ENCODE data around the gene BACH1. TPM values are rescaled to one million over a fixed set of nuclear protein-coding genes. Genes with fewer than 3 reads are reported as not detected.
"Not testable (repeated sequence)": the region's sequence is repeated elsewhere in the genome, so short reads cannot be mapped to it uniquely, and the experiment has no call there.

The BACH1 gene
- 100 to 1,000 TPM in 1 of 6 donors, 10 to 100 TPM in 5; 50.7 to 106 (median 69.3) TPM for polyA plus RNA-seq (ENCODE audit: low read depth in 6 of 6)

DNA sequence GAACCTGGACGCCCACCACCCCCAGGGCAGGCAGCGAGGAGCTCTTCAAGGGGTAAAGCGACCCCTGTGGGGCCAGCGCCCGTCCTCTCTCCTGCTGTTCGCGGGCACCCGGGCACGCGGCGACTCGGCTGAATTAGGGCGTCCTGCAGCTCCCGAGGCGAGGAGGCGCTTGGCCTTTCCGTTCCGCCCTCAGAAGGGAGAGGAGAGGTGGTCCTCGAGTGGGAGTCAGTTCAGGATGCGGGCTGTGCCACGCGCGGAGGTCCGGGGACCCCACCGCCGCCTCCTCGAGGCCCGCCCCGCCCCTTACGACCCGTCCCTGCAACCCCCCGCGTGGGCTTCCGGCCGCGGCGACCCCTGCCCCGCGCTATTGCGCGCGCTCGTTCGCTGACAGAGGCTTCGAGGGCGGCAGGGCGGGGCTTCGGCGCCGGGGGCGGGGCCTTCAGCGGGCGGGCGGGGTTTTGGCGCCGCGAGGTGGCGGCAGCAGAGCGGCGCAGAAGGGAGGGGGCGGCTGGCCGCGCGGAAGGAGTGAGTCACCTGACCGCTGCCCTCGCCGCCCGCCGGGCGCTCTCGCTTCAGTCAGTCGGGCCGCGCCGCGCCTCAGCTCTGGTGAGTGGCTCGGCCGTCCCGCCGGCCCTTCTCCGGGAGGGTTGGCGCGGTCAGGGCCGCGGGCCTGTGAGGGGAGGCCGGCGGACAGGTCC is at the start of gene BACH1:
TSS of gene BACH1 (plus strand) at position 575 of the 698 bp plus-strand sequence. CDS start 22,359 bp downstream, outside the sequence.
- H3K4me1 Mint-ChIP-seq: peaks cover 51 to 70% (median 62%) of the 10 kb centered on the region in 3 donors
- H3K4me3 Mint-ChIP-seq: peak within 1 kb of the TSS; percentile 89 to 98 (median 92)
- no peaks in the 10 kb centered on the region for H3K27me3 Mint-ChIP-seq
- H3K27ac Mint-ChIP-seq: peak within 1 kb of the TSS; percentile 94 to 99 (median 98)
- DNase-seq (peak; percentile 84), ATAC-seq (ENCODE audit: low read depth in 2 of 2) (peak; percentile 44 to 57)
- no peaks in the 10 kb centered on the region for H3K9me3 Mint-ChIP-seq
- H3K36me3 Mint-ChIP-seq: no peaks in the 10 kb centered on the region

DNA sequence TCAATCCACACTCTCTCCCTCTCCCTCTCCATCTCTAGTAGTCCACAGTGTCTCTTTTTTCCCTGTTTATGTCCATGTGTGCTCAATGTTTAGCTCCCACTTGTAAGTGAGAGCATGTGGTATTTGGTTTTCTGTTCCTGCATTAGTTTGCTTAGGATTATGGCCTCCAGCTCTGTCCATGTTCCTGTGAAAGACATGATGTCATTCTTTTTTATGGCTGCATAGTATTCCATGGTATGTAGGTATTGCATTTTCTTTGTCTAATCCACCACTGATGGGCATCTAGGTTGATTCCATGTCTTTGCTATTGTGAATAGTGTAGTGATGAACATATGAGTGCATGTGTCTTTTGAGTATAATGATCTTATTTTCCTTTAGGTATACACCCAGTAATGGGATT is 49.4 kb upstream of the BACH1 start:
- H3K4me1 Mint-ChIP-seq; H3K36me3 Mint-ChIP-seq; DNase-seq; ATAC-seq (ENCODE audit: low read depth in 2 of 2); H3K27me3 Mint-ChIP-seq; H3K4me3 Mint-ChIP-seq: not testable (repeated sequence)
- H3K27ac Mint-ChIP-seq: peak overlapping the region in 2 of 6 donors; percentile 41 to 60
- peaks cover 9 to 21% (median 14%) of the 10 kb centered on the region in 7 donors for H3K9me3 Mint-ChIP-seq

DNA sequence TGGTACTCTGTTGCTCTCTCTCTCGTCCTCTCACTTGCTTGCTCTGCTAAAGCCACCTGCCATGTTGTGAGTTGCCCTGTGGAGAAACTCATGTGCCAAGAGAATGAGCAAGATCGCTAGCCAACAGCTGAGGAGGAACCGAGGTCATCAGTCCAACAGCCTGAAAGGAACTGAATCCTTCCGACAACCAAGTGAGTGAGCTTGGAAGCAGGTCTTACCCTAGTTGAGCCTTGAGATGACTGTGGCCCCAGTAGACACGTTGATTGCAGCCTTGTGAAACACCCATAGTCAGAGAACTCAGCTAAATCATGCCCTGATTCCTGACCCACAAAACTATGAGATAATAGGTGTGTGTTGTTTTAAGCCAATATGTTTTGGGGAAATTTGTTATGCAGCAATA is 48.1 kb upstream of the BACH1 start:
- H3K9me3 Mint-ChIP-seq: peaks cover 9 to 31% (median 20%) of the 10 kb centered on the region in 7 donors
- DNase-seq (no peak), ATAC-seq (ENCODE audit: low read depth in 2 of 2) (no peak)
- no peak overlapping the region for H3K4me3 Mint-ChIP-seq
- H3K36me3 Mint-ChIP-seq: peaks cover 6 to 9% of the 10 kb centered on the region in 2 donors
- no peaks in the 10 kb centered on the region for H3K27me3 Mint-ChIP-seq
- H3K27ac Mint-ChIP-seq: no peak overlapping the region
- H3K4me1 Mint-ChIP-seq: no peaks in the 10 kb centered on the region

DNA sequence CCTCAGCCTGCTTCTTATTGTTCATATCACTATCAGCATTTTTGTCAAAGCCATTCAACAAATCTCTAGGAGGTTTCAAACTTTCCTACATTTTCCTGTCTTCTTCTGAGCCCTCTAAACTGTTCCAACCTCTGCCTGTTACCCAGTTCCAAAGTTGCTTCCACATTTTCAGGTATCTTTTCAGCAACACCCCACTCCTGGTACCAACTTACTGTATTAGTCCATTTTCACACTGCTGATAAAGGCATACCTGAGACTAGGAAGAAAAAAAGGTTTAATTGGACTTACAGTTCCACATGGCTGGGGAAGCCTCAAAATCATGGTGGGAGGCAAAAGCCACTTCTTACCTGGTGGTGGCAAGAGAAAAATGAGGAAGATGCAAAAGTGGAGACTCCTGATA is 44.9 kb upstream of the BACH1 start:
- DNase-seq; H3K27ac Mint-ChIP-seq; ATAC-seq (ENCODE audit: low read depth in 2 of 2); H3K4me1 Mint-ChIP-seq; H3K36me3 Mint-ChIP-seq; H3K27me3 Mint-ChIP-seq: not testable (repeated sequence)
- Mint-ChIP-seq H3K9me3 (peaks cover 9 to 31% (median 24%) of the 10 kb centered on the region in 7 donors), H3K4me3 (peak overlapping the region in 1 of 8 donors; percentile 30)

DNA sequence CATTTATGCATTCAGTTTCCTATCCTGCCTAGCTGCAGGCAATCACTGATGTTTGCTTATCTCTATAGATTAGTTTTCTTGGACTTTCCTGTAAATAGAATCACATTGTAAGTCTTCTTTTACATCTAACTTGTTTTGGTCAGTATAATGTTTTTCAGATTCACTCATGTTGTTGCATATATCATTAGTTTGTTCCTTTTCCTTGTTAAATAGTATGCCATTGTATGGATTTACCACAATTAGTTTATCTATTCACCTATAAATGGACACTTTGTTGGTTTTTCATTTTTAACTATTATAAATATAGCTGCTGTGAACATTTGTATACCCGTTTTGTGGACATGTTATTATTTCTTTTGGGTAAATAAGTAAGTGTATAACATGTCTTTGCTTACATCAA is 44.2 kb upstream of the BACH1 start:
- peaks cover 6 to 31% (median 23%) of the 10 kb centered on the region in 7 donors for H3K9me3 Mint-ChIP-seq
- H3K27me3 Mint-ChIP-seq: no peaks in the 10 kb centered on the region
- no peak overlapping the region for H3K27ac Mint-ChIP-seq
- H3K4me3 Mint-ChIP-seq: no peak overlapping the region
- peaks cover 6 to 9% of the 10 kb centered on the region in 2 donors for H3K36me3 Mint-ChIP-seq
- peaks cover 0 to 5% (median 0%) of the 10 kb centered on the region in 3 donors for H3K4me1 Mint-ChIP-seq
- ATAC-seq (ENCODE audit: low read depth in 2 of 2) (no peak), DNase-seq (no peak)

DNA sequence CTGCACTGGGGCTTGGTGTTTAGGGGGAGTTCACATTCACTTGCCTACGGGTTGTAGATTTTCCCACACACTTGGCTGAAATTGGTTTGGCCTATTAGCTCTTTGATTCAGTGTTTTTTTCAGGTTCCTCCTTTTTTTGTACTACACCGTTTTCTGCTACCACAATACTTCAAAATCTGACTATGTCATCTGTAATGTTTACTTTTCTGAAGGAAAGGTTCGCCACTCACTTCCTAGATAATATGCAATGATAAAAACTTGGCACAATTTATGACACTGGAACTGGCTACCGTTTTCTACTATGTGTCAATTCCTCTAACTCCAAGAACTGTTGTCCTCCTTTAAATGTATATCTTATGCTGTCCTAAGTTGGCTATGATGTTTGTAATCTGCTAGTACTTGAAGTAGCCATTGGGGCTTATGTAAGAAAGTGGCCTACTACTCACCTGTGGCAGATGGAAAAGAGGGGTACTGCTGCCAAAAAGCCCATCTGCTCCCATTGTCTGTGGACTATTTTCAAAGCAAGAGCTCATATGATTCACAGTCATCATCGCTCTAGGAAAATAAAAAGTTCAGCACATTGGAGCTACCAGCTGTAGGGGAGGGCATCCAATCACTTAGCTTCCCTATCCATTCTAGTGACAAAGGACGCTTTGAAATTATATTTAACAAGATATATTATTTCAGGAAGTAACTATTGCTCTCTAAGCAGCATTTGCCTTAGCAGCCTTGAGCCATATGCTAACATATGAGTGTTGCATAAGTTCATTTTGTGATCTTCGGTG is 42.4 kb upstream of the BACH1 start:
- Mint-ChIP-seq H3K27ac (no peak overlapping the region), H3K36me3 (peaks cover 6 to 9% of the 10 kb centered on the region in 2 donors), H3K27me3 (no peaks in the 10 kb centered on the region), H3K9me3 (peaks cover 6 to 31% (median 23%) of the 10 kb centered on the region in 7 donors), H3K4me3 (no peak overlapping the region), H3K4me1 (peaks cover 0 to 5% (median 0%) of the 10 kb centered on the region in 3 donors)
- ATAC-seq (ENCODE audit: low read depth in 2 of 2) (no peak), DNase-seq (no peak)

DNA sequence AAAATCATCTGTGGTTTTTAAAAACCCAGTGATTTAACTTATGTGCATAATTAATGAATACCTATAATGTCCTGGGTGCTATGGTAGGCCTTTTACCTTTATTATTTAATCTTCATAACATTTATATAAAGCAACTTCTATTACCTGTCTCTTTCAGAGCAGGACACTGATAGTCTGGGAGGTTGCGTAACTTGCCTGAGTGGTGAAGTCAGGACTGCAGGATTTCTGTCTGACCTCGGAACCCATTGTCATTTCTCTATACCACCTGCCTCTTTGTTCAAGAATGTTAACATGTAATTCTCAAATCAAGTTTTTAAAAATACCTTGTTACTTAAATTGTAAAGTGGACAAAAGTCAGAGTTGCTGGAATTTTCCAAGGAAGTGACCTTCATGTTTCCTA is 41.0 kb upstream of the BACH1 start:
- Mint-ChIP-seq H3K4me3 (no peak overlapping the region), H3K27me3 (no peaks in the 10 kb centered on the region), H3K9me3 (peaks cover 6 to 26% (median 20%) of the 10 kb centered on the region in 7 donors), H3K4me1 (peaks cover 0 to 5% (median 0%) of the 10 kb centered on the region in 3 donors), H3K27ac (no peak overlapping the region), H3K36me3 (peaks cover 6 to 9% of the 10 kb centered on the region in 2 donors)
- no peak for DNase-seq
- ATAC-seq (ENCODE audit: low read depth in 2 of 2): no peak

DNA sequence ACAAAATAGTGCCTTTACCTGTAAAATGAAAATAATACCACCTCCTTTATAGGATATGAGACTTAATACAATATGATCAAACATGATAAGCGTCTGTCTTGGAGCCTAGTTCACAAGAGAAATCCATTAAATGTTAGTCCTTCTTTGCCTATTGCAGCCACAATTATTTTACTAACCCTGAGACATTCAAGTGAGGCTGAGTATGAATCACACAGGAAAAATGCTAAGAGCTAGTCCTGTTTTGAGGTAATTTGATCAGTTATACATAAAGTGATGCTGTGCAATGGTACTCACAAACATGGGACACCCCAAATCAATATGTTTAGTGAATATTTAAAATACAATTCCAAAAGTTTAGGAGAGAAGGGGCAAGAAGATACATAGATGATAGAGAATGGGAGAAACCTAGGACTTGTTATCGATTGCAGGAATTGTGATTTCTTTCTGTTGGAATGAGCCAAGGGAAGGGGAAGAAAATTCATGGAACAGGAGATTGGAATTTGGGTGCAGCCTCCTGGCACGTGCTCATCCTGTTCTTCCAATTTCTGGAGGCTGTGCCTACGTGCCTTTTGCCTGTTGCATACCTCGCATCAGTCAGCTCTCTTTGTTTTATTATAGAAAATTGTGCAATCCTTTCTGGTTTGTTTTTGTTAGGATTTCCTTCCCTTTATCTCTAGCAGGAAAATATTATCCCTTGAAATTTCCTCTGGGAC is 39.9 kb upstream of the BACH1 start:
- Mint-ChIP-seq H3K4me3 (no peak overlapping the region), H3K27me3 (no peaks in the 10 kb centered on the region), H3K27ac (no peak overlapping the region), H3K9me3 (peaks cover 3 to 16% (median 15%) of the 10 kb centered on the region in 7 donors), H3K4me1 (peaks cover 0 to 5% (median 0%) of the 10 kb centered on the region in 3 donors), H3K36me3 (peaks cover 4 to 5% of the 10 kb centered on the region in 2 donors)
- no peak for DNase-seq
- no peak for ATAC-seq (ENCODE audit: low read depth in 2 of 2)

DNA sequence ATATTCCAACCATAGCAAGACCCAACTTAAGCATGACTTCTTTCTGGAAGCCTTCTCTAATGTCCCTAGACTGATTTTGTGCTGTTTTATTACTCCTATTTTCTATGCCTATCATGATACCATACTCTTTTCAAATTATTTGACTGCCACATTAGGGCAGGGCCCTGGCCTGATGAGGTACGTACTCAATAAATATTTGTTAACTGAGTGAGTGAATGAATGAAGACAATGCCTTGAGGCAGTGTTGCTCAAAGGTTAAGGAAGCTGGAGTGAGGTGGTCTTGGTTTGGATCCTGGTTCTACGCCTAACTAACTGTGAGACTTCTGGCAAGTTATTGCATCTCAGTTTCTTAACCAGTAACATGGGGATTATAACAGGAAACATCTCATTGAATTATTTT is 38.3 kb upstream of the BACH1 start:
- H3K27ac Mint-ChIP-seq: no peak overlapping the region
- H3K27me3 Mint-ChIP-seq: no peaks in the 10 kb centered on the region
- no peak overlapping the region for H3K4me3 Mint-ChIP-seq
- peaks cover 0 to 5% (median 1%) of the 10 kb centered on the region in 3 donors for H3K4me1 Mint-ChIP-seq
- H3K9me3 Mint-ChIP-seq: peaks cover 0 to 5% (median 2%) of the 10 kb centered on the region in 7 donors
- ATAC-seq (ENCODE audit: low read depth in 2 of 2) (no peak), DNase-seq (no peak)
- no peaks in the 10 kb centered on the region for H3K36me3 Mint-ChIP-seq

DNA sequence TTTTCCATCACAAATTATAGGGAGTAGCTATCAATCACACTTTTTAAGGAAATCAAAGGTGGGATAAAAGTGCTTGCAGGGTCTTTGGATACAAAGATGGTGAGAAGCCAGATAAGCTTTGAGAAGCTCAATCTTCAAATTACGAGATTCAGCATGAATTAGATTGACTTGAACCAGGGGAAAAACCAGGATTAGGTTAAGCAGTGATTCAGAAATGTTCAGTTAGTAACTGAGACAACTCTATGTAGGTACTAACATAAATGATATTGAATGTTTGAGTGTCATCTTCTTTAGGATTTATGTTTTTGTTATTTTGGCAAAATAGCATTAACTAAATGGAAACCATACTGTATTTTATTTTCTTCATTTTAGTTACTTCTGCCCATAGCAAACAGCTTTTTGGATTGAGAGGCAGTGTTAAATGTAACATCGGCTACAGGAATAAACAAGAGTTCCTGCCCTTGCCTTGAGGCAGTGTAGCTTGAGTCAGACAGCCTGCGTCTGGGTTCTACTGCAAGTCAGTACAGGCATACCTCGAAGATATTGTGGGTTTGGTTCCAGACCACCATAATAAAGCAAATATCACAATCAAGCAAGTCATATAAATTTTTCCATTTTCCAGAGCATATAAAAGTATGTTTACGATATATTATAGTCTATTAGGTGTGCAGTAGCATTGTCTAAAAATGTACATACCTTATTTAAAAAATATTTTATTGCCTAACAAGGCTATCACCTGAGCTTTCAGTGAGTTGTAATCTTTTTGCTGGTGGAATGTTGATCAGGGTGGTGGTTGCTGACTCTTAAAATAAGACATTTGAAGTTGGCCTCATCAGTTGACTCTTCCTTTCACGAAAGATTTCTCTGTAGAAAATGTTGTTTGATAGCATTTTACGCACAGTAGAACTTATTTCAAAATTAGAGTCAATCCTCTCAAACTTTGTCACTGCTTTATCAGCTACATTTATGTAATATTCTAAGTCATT is 36.9 kb upstream of the BACH1 start:
- no peak overlapping the region for H3K4me3 Mint-ChIP-seq
- no peaks in the 10 kb centered on the region for H3K27me3 Mint-ChIP-seq
- H3K9me3 Mint-ChIP-seq: peaks cover 0 to 2% (median 0%) of the 10 kb centered on the region in 7 donors
- no peaks in the 10 kb centered on the region for H3K36me3 Mint-ChIP-seq
- DNase-seq: no peak
- no peak for ATAC-seq (ENCODE audit: low read depth in 2 of 2)
- H3K4me1 Mint-ChIP-seq: peaks cover 6 to 7% (median 7%) of the 10 kb centered on the region in 3 donors
- H3K27ac Mint-ChIP-seq: peak overlapping the region in 1 of 6 donors; percentile 5

DNA sequence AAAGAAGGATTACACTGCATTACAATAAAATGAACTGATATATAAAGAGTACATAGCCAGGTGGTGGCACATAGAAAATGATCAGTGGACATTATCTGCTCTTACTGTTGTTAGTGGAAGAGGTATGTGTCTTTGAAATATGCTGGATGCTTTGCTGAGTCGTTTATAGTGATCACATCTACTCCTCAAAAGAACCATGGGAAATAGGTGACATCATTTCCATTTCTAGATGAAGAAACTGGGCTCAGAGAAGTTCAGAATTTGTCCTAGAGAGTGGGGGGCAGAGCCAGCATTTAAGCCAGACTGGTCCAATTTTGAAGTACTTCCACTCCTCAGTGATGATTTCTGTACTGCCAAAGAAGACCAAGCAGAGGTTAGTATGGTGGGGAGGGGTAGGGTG is 34.0 kb upstream of the BACH1 start:
- Mint-ChIP-seq H3K4me3 (no peak overlapping the region), H3K36me3 (no peaks in the 10 kb centered on the region), H3K9me3 (peaks cover 0 to 2% (median 0%) of the 10 kb centered on the region in 7 donors), H3K27ac (no peak overlapping the region), H3K4me1 (peaks cover 6 to 7% (median 7%) of the 10 kb centered on the region in 3 donors), H3K27me3 (no peaks in the 10 kb centered on the region)
- no peak for ATAC-seq (ENCODE audit: low read depth in 2 of 2)
- DNase-seq: no peak

DNA sequence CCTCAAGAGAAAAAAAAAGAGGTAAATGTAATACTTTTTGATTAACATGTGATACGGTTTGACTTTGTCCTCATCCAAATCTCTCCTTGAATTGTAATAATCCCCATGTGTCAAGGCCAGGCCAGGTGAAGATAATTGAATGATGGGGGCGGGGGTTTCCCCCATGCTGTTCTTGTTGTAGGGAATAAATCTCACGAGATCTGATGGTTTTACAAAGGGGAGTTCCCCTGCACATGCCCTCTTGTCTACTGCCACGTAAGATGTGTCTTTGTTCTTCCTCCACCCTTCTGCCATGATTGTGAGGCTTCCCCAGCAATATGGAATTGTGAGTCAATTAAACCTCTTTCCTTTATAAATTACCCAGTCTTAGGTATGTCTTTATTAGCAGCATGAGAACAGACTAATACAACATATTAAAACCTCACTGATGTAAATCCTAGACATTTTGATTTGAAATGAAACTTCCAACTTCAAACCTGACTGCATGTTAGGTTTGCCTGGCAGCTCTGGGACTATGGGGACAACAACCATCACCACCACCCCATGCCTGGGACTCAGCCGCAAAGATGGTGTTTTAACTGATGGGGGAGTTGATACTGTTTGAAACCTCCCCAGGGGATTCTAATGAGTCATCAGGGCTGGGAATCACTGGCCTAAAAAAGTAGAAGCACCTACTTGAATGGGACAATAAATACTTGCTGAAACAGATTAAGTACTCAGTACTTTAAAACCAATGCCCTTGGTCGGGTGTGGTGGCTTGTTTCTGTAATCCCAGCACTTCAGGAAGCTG is 32.8 kb upstream of the BACH1 start:
- H3K27ac Mint-ChIP-seq: peak overlapping the region in 3 of 6 donors; percentile 16 to 27 (median 25)
- H3K4me1 Mint-ChIP-seq: peaks cover 6 to 7% (median 7%) of the 10 kb centered on the region in 3 donors
- no peak overlapping the region for H3K4me3 Mint-ChIP-seq
- ATAC-seq (ENCODE audit: low read depth in 2 of 2) (peak; percentile 71 to 76), DNase-seq (no peak)
- H3K36me3 Mint-ChIP-seq: no peaks in the 10 kb centered on the region
- H3K9me3 Mint-ChIP-seq: peaks cover 0 to 3% (median 0%) of the 10 kb centered on the region in 7 donors
- H3K27me3 Mint-ChIP-seq: no peaks in the 10 kb centered on the region

All from naive B cell (primary cell).